GM19468 (cell line): ENCODE results near the gene OCIAD1.
"Not testable (repeated sequence)": the region's sequence is repeated elsewhere in the genome, so short reads cannot be mapped to it uniquely, and the experiment has no call there.

Source experiments
- ATAC-seq: cut with Tn5 transposase; IDR thresholded peaks from one replicate; pipeline ENCODE4 v1.9.1; 2021; ENCODE audit warnings: mild to moderate bottlenecking, moderate library complexity, moderate number of reproducible peaks; ENCODE audit not compliant: unreplicated experiment; ENCODE audit errors: extremely low read depth

Gene OCIAD1

GRCh38 chr4:48879561-48880442, 48.9 kb downstream of the OCIAD1 start:
- ATAC-seq: no peak

GRCh38 chr4:48881646-48882045, 50.8 kb downstream of the OCIAD1 start:
- ATAC-seq: not testable (repeated sequence)

- not testable (repeated sequence) for ATAC-seq
These were observed 58.9 kb downstream of the OCIAD1 start for GRCh38 chr4:48889750-48890149.

- ATAC-seq: no peak
These were observed 60.2 kb downstream of the OCIAD1 start for GRCh38 chr4:48891028-48891619.

GRCh38 chr4:48896845-48897244, 66.0 kb downstream of the OCIAD1 start:
- ATAC-seq: no peak

- ATAC-seq: peak; percentile 69
These were observed 68.0 kb downstream of the OCIAD1 start for GRCh38 chr4:48898733-48899431.

- ATAC-seq: no peak
These were observed 68.5 kb downstream of the OCIAD1 start for GRCh38 chr4:48899432-48899749.

GRCh38 chr4:48899950-48900349, 69.1 kb downstream of the OCIAD1 start:
- no peak for ATAC-seq

- ATAC-seq: no peak
These were observed 70.3 kb downstream of the OCIAD1 start for GRCh38 chr4:48901196-48901595.

- ATAC-seq: no peak
These were observed 71.4 kb downstream of the OCIAD1 start for GRCh38 chr4:48902266-48902665.

GRCh38 chr4:48904101-48904500, 73.2 kb downstream of the OCIAD1 start:
- no peak for ATAC-seq

- ATAC-seq: no peak
These were observed 73.8 kb downstream of the OCIAD1 start for GRCh38 chr4:48904541-48905142.

GRCh38 chr4:48905363-48906015, 74.6 kb downstream of the OCIAD1 start:
- ATAC-seq: no peak

GRCh38 chr4:48906206-48907173, 75.6 kb downstream of the OCIAD1 start, which contains the start of gene OCIAD2:
TSS of gene OCIAD2 (minus strand) at chr4:48906774. CDS start at chr4:48904549, 2,225 bp downstream.
- peak; percentile 88 for ATAC-seq

- no peak for ATAC-seq
These were observed 77.0 kb downstream of the OCIAD1 start for GRCh38 chr4:48907706-48908477.

GRCh38 chr4:48908687-48909086, 77.8 kb downstream of the OCIAD1 start:
- no peak for ATAC-seq

GRCh38 chr4:48909697-48910096, 78.8 kb downstream of the OCIAD1 start:
- ATAC-seq: no peak

GRCh38 chr4:48910511-48910910, 79.6 kb downstream of the OCIAD1 start:
- no peak for ATAC-seq
